Activated naive CD8-positive, alpha-beta T cell treated with anti-CD3 and anti-CD28 coated beads, Interleukin-2, amount 50 U/mL, for 16 hours (primary cell): ENCODE measurements around the gene ANKFN1.

ENCODE experiments used
- DNase-seq: peaks from one replicate; pipeline ENCODE4 v3.0.0-alpha.2; 2020; ENCODE audit warnings: low read depth, low spot score

ANKFN1 gene

GRCh38 chr17:56441308-56441707, 288.0 kb downstream of the ANKFN1 start:
- DNase-seq = no peak

GRCh38 chr17:56445692-56446411, 292.6 kb downstream of the ANKFN1 start:
- DNase-seq = no peak

- no peak for DNase-seq
Observed at GRCh38 chr17:56447171-56447570, 293.9 kb downstream of the ANKFN1 start.

GRCh38 chr17:56448371-56448770, 295.1 kb downstream of the ANKFN1 start:
- DNase-seq = no peak

GRCh38 chr17:56449176-56449575, 295.9 kb downstream of the ANKFN1 start:
- no peak for DNase-seq

GRCh38 chr17:56451629-56452028, 298.4 kb downstream of the ANKFN1 start:
- no peak for DNase-seq

GRCh38 chr17:56452461-56452860, 299.2 kb downstream of the ANKFN1 start:
- DNase-seq = no peak

GRCh38 chr17:56457501-56457900, 304.2 kb downstream of the ANKFN1 start:
- no peak for DNase-seq

- DNase-seq = no peak
Observed at GRCh38 chr17:56465886-56466285, 312.6 kb downstream of the ANKFN1 start.

- no peak for DNase-seq
Observed at GRCh38 chr17:56468840-56469239, 315.6 kb downstream of the ANKFN1 start.

- no peak for DNase-seq
Observed at GRCh38 chr17:56471696-56472095, 318.4 kb downstream of the ANKFN1 start.

GRCh38 chr17:56475116-56475515, 321.8 kb downstream of the ANKFN1 start:
- no peak for DNase-seq

- no peak for DNase-seq
Observed at GRCh38 chr17:56478836-56479447, 325.7 kb downstream of the ANKFN1 start.

GRCh38 chr17:56480501-56480900, 327.2 kb downstream of the ANKFN1 start:
- DNase-seq = no peak

- no peak for DNase-seq
Observed at GRCh38 chr17:56481659-56482058, 328.4 kb downstream of the ANKFN1 start.

- no peak for DNase-seq
Observed at GRCh38 chr17:56482229-56482628, 329.0 kb downstream of the ANKFN1 start.

- DNase-seq = no peak
Observed at GRCh38 chr17:56486732-56487131, 333.5 kb downstream of the ANKFN1 start.

- DNase-seq = no peak
Observed at GRCh38 chr17:56488800-56489199, 335.5 kb downstream of the ANKFN1 start.

GRCh38 chr17:56489980-56490379, 336.7 kb downstream of the ANKFN1 start:
- DNase-seq = no peak

GRCh38 chr17:56495556-56495955, 342.3 kb downstream of the ANKFN1 start:
- no peak for DNase-seq

- DNase-seq = no peak
Observed at GRCh38 chr17:56497132-56497531, 343.9 kb downstream of the ANKFN1 start.

- DNase-seq = no peak
Observed at GRCh38 chr17:56499799-56500388, 346.6 kb downstream of the ANKFN1 start.

- no peak for DNase-seq
Observed at GRCh38 chr17:56502120-56502654, 348.9 kb downstream of the ANKFN1 start.
